Measurements from ENCODE around the gene CAGE1.
"Not testable (repeated sequence)": the region's sequence is repeated elsewhere in the genome, so short reads cannot be mapped to it uniquely, and the experiment has no call there.

The CAGE1 gene

GRCh38 chr6:7339007-7339732, 50.4 kb downstream of the CAGE1 start:
- not testable (repeated sequence) for DNase-seq (ENCODE audit: low read depth)

GRCh38 chr6:7338031-7338430, 51.5 kb downstream of the CAGE1 start:
- DNase-seq (ENCODE audit: low read depth) = no peak

GRCh38 chr6:7335519-7335918, 54.0 kb downstream of the CAGE1 start:
- no peak for DNase-seq (ENCODE audit: low read depth)

GRCh38 chr6:7334685-7335084, 54.9 kb downstream of the CAGE1 start:
- no peak for DNase-seq (ENCODE audit: low read depth)

- DNase-seq (ENCODE audit: low read depth) = no peak
These were observed 57.3 kb downstream of the CAGE1 start for GRCh38 chr6:7332090-7332745.

- DNase-seq (ENCODE audit: low read depth) = no peak
These were observed 58.1 kb downstream of the CAGE1 start for GRCh38 chr6:7331452-7331851.

GRCh38 chr6:7328243-7328642, 61.3 kb downstream of the CAGE1 start:
- no peak for DNase-seq (ENCODE audit: low read depth)

GRCh38 chr6:7325750-7326149, 63.8 kb downstream of the CAGE1 start:
- DNase-seq (ENCODE audit: low read depth) = no peak

- DNase-seq (ENCODE audit: low read depth) = no peak
These were observed 65.0 kb downstream of the CAGE1 start for GRCh38 chr6:7324520-7324919.

- no peak for DNase-seq (ENCODE audit: low read depth)
These were observed 66.5 kb downstream of the CAGE1 start for GRCh38 chr6:7323074-7323473.

GRCh38 chr6:7321866-7322265, 67.7 kb downstream of the CAGE1 start:
- not testable (repeated sequence) for DNase-seq (ENCODE audit: low read depth)

GRCh38 chr6:7319406-7319805, 70.1 kb downstream of the CAGE1 start:
- not testable (repeated sequence) for DNase-seq (ENCODE audit: low read depth)

- DNase-seq (ENCODE audit: low read depth) = no peak
These were observed 72.0 kb downstream of the CAGE1 start for GRCh38 chr6:7317538-7317937.

GRCh38 chr6:7316658-7317533, 72.6 kb downstream of the CAGE1 start:
- DNase-seq (ENCODE audit: low read depth) = no peak

- no peak for DNase-seq (ENCODE audit: low read depth)
These were observed 73.6 kb downstream of the CAGE1 start for GRCh38 chr6:7315948-7316365.

- not testable (repeated sequence) for DNase-seq (ENCODE audit: low read depth)
These were observed 74.2 kb downstream of the CAGE1 start for GRCh38 chr6:7315087-7315947.

- no peak for DNase-seq (ENCODE audit: low read depth)
These were observed 75.1 kb downstream of the CAGE1 start for GRCh38 chr6:7314414-7314813.

- DNase-seq (ENCODE audit: low read depth) = no peak
These were observed 75.9 kb downstream of the CAGE1 start for GRCh38 chr6:7313505-7314165.

GRCh38 chr6:7312616-7313504, 76.7 kb downstream of the CAGE1 start, which contains the start of gene SSR1:
SSR1 (minus strand) TSS chr6:7313199; CDS start chr6:7313120, 79 bp downstream.
- DNase-seq (ENCODE audit: low read depth) = peak; percentile 90
